Measurements from ENCODE around the gene ZNF205.

ZNF205 gene

GRCh38 chr16:3087243-3088235 lies 24.8 kb upstream of the ZNF205 start:
- TF ChIP-seq TAF1 (IDR thresholded peaks at IDR 0.05; ENCODE audit: borderline replicate concordance, low read depth, low read length) = no peak
- no peak for TF ChIP-seq POLR2AphosphoS5 (IDR thresholded peaks at IDR 0.05; ENCODE audit: low read depth, low read length)
- no peak for TF ChIP-seq POLR2A (IDR thresholded peaks at IDR 0.05; ENCODE audit: low read depth, low read length)
- peak; percentile 5 for FAIRE-seq
- no peak for DNase-seq (ENCODE audit: insufficient read length)

GRCh38 chr16:3088450-3088849 lies 23.9 kb upstream of the ZNF205 start:
- no peak for FAIRE-seq
- DNase-seq (ENCODE audit: insufficient read length) = no peak
- TF ChIP-seq TAF1 (IDR thresholded peaks at IDR 0.05; ENCODE audit: borderline replicate concordance, low read depth, low read length) (no peak), POLR2AphosphoS5 (IDR thresholded peaks at IDR 0.05; ENCODE audit: low read depth, low read length) (no peak), POLR2A (IDR thresholded peaks at IDR 0.05; ENCODE audit: low read depth, low read length) (no peak)

GRCh38 chr16:3088925-3089716 lies 23.3 kb upstream of the ZNF205 start:
- FAIRE-seq (no peak), DNase-seq (ENCODE audit: insufficient read length) (no peak)
- TF ChIP-seq TAF1 (IDR thresholded peaks at IDR 0.05; ENCODE audit: borderline replicate concordance, low read depth, low read length) (no peak), POLR2AphosphoS5 (IDR thresholded peaks at IDR 0.05; ENCODE audit: low read depth, low read length) (no peak), POLR2A (IDR thresholded peaks at IDR 0.05; ENCODE audit: low read depth, low read length) (no peak)

- TF ChIP-seq POLR2AphosphoS5 (IDR thresholded peaks at IDR 0.05; ENCODE audit: low read depth, low read length) (no peak), POLR2A (IDR thresholded peaks at IDR 0.05; ENCODE audit: low read depth, low read length) (no peak), TAF1 (IDR thresholded peaks at IDR 0.05; ENCODE audit: borderline replicate concordance, low read depth, low read length) (no peak)
- DNase-seq (ENCODE audit: insufficient read length) (no peak), FAIRE-seq (no peak)
Observed at GRCh38 chr16:3089717-3090592, 22.4 kb upstream of the ZNF205 start.

- FAIRE-seq (no peak), DNase-seq (ENCODE audit: insufficient read length) (no peak)
- no peak for TF ChIP-seq TAF1 (IDR thresholded peaks at IDR 0.05; ENCODE audit: borderline replicate concordance, low read depth, low read length)
- TF ChIP-seq POLR2AphosphoS5 (IDR thresholded peaks at IDR 0.05; ENCODE audit: low read depth, low read length) = no peak
- TF ChIP-seq POLR2A (IDR thresholded peaks at IDR 0.05; ENCODE audit: low read depth, low read length) = no peak
Observed at GRCh38 chr16:3091551-3091950, 20.8 kb upstream of the ZNF205 start.

GRCh38 chr16:3092501-3092941 lies 19.9 kb upstream of the ZNF205 start:
- no peak for TF ChIP-seq TAF1 (IDR thresholded peaks at IDR 0.05; ENCODE audit: borderline replicate concordance, low read depth, low read length)
- TF ChIP-seq POLR2AphosphoS5 (IDR thresholded peaks at IDR 0.05; ENCODE audit: low read depth, low read length) = no peak
- TF ChIP-seq POLR2A (IDR thresholded peaks at IDR 0.05; ENCODE audit: low read depth, low read length) = no peak
- FAIRE-seq (no peak), DNase-seq (ENCODE audit: insufficient read length) (no peak)

- DNase-seq (ENCODE audit: insufficient read length) = no peak
Observed at GRCh38 chr16:3094289-3095027, 17.9 kb upstream of the ZNF205 start.

GRCh38 chr16:3095869-3096268 lies 16.5 kb upstream of the ZNF205 start:
- TF ChIP-seq POLR2A (IDR thresholded peaks at IDR 0.05; ENCODE audit: low read depth, low read length) = no peak
- peak; percentile 38 for FAIRE-seq
- peak; percentile 88 for DNase-seq (ENCODE audit: insufficient read length)

More at GRCh38 chr16:3094289-3095027, 17.9 kb upstream of the ZNF205 start:
- no peak for FAIRE-seq
- TF ChIP-seq POLR2AphosphoS5 (IDR thresholded peaks at IDR 0.05; ENCODE audit: low read depth, low read length) (no peak), POLR2A (IDR thresholded peaks at IDR 0.05; ENCODE audit: low read depth, low read length) (no peak), TAF1 (IDR thresholded peaks at IDR 0.05; ENCODE audit: borderline replicate concordance, low read depth, low read length) (no peak)

- DNase-seq (ENCODE audit: insufficient read length) = no peak
- TF ChIP-seq POLR2A (IDR thresholded peaks at IDR 0.05; ENCODE audit: low read depth, low read length) (no peak), POLR2AphosphoS5 (IDR thresholded peaks at IDR 0.05; ENCODE audit: low read depth, low read length) (no peak), TAF1 (IDR thresholded peaks at IDR 0.05; ENCODE audit: borderline replicate concordance, low read depth, low read length) (no peak)
- no peak for FAIRE-seq
Observed at GRCh38 chr16:3096362-3096761, 16.0 kb upstream of the ZNF205 start.

- no peak for TF ChIP-seq TAF1 (IDR thresholded peaks at IDR 0.05; ENCODE audit: borderline replicate concordance, low read depth, low read length)
- no peak for TF ChIP-seq POLR2AphosphoS5 (IDR thresholded peaks at IDR 0.05; ENCODE audit: low read depth, low read length)
- TF ChIP-seq POLR2A (IDR thresholded peaks at IDR 0.05; ENCODE audit: low read depth, low read length) = no peak
- FAIRE-seq = no peak
- DNase-seq (ENCODE audit: insufficient read length) = no peak
Observed at GRCh38 chr16:3097266-3097665, 15.1 kb upstream of the ZNF205 start.

Measured in GM12892 (cell line).